ENCODE data around the gene KLF5.

The KLF5 gene

DNA sequence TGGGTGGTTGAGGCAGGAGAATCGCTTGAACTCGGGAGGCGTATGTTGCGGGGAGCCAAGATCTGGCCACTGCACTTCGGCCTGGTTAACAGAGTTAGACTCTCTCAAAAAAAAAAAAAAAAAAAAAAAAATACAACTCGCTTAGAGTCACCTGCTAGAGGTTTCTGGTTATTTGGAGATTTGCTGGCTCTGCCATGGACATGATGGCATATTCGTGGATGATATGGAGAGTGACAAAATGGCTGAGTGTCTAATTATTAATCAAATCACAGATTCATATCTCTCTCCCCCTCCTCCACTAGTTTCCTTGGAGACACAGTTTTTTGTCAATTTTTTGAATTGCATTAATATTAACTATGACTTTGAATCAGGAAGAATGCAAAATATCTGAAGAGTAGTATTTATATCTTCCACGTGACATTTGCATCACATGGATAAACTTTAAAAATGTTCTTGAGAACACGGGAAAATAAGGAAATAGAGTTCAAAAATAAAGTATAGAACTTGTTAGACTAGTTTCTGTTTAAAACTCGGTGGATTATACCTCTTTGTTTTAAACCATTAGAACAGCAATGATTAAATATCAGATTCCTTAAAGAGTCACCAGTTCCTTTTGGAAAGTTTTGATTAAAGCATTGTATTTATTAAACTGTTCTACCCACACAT is 47.8 kb downstream of the KLF5 start:
- H3K4me3 ChIP-seq (ENCODE audit: low read depth, low read length), result no peak overlapping the region
- no peak for TF ChIP-seq CTCF (IDR thresholded peaks at IDR 0.05; ENCODE audit: low read depth, low read length)
- no peak for DNase-seq (ENCODE audit: low read depth, low spot score)
- in situ Hi-C loops (cut with HindIII; ENCODE audit: low sequenced_read_pairs), result no loop called here

DNA sequence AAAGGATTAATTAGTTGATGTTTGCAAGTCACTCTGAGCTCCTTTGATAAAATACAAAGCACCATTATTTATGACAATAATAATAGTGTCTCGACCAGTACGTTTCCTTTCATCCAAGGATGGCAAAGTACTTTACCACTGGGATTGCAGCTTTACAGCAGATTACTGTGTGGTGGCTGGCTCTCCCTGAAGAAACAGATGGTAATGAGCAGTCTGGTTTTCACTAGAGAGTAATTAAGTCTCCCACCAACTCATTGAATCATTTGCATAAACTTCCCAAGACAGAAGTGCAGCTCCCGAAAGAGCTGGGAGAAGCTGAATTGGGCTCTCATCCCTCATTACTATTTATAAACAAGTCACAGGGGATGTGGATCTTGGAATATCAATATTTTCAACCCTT is 48.7 kb downstream of the KLF5 start:
- no peak overlapping the region for H3K4me3 ChIP-seq (ENCODE audit: low read depth, low read length)
- DNase-seq (ENCODE audit: low read depth, low spot score), result no peak

DNA sequence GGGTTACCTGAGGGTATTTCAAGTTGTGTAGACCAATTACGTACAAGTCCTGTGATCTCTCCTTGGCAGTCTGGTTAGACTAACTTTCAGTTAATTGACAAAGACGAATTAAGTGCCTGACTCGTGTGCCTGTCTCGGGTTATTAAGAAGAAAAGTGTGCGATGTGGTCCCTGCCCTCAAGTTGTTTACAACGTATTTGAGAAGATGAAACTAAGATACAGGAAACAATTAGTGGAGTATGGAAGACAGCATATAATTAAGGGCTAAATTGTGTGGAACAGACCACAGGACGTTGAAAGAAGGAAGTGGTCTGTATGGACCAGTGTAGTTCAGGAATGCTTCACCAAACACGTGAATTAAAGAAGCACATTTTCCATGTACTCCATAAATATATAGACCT is 49.2 kb downstream of the KLF5 start:
- DNase-seq (ENCODE audit: low read depth, low spot score), result no peak
- in situ Hi-C loops (cut with HindIII; ENCODE audit: low sequenced_read_pairs), result no loop called here
- no peak for TF ChIP-seq CTCF (IDR thresholded peaks at IDR 0.05; ENCODE audit: low read depth, low read length)
- no peak overlapping the region for H3K4me3 ChIP-seq (ENCODE audit: low read depth, low read length)

More for the DNA sequence above, 48.7 kb downstream of the KLF5 start:
- in situ Hi-C loops (cut with HindIII; ENCODE audit: low sequenced_read_pairs), result no loop called here
- TF ChIP-seq CTCF (IDR thresholded peaks at IDR 0.05; ENCODE audit: low read depth, low read length), result no peak

DNA sequence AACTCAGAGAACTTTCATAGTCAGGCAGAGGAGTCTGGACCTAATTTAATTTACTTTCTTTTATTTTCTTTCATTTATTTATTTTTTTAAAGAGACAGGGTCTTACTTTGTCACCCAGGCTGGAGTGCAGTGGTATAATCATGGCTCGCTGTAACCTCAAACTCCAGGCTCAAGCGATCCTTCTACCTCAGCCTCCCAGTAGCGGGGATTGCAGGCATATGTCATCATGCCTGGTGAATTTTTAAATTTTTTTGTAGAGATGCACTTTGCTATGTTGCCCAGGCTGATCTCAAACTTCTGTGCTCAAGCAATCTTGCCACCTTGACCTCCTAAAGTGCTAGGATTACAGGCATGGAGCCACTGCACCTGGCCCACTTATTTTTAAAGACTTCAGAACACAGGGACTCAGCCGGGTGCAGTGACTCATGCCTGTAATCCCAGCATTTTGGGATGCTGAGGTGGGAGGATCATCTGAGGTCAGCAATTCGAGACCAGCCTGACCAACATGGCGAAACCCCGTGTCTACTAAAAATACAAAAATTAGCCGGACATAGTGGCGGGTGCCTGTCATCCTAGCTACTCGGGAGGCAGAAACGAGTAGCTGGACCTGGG is 50.6 kb downstream of the KLF5 start:
- no peak for TF ChIP-seq CTCF (IDR thresholded peaks at IDR 0.05; ENCODE audit: low read depth, low read length)
- no peak overlapping the region for H3K4me3 ChIP-seq (ENCODE audit: low read depth, low read length)
- in situ Hi-C loops (cut with HindIII; ENCODE audit: low sequenced_read_pairs), result no loop called here

GRCh38 chr13:73109969-73110368 is 51.2 kb downstream of the KLF5 start:
- no peak for DNase-seq (ENCODE audit: low read depth, low spot score)
- in situ Hi-C loops (cut with HindIII; ENCODE audit: low sequenced_read_pairs), result no loop called here
- no peak overlapping the region for H3K4me3 ChIP-seq (ENCODE audit: low read depth, low read length)
- no peak for TF ChIP-seq CTCF (IDR thresholded peaks at IDR 0.05; ENCODE audit: low read depth, low read length)

More for the DNA sequence above, 50.6 kb downstream of the KLF5 start:
- DNase-seq (ENCODE audit: low read depth, low spot score), result no peak

- no peak for TF ChIP-seq CTCF (IDR thresholded peaks at IDR 0.05; ENCODE audit: low read depth, low read length)
- DNase-seq (ENCODE audit: low read depth, low spot score), result no peak
- in situ Hi-C loops (cut with HindIII; ENCODE audit: low sequenced_read_pairs), result no loop called here
- H3K4me3 ChIP-seq (ENCODE audit: low read depth, low read length), result no peak overlapping the region
Observed at GRCh38 chr13:73110814-73111213, 52.0 kb downstream of the KLF5 start.

All from astrocyte of the spinal cord (primary cell).